CMK (cell line): Measurements from ENCODE around the gene METAP1D.

Source experiments
- DNase-seq: peaks from one replicate; pipeline ENCODE4 v3.0.0-alpha.2; 2010; ENCODE audit warnings: low read depth

Gene METAP1D

GRCh38 chr2:172080641-172081220 lies 81.0 kb downstream of the METAP1D start:
- no peak for DNase-seq

- DNase-seq = no peak
Observed at GRCh38 chr2:172081221-172082022, 81.7 kb downstream of the METAP1D start.

GRCh38 chr2:172082105-172082943 lies 82.6 kb downstream of the METAP1D start:
- DNase-seq = no peak

GRCh38 chr2:172082944-172083627 lies 83.3 kb downstream of the METAP1D start:
- no peak for DNase-seq

GRCh38 chr2:172083628-172084394 lies 84.1 kb downstream of the METAP1D start:
- DNase-seq = no peak

GRCh38 chr2:172084395-172084644 lies 84.6 kb downstream of the METAP1D start:
- DNase-seq = no peak

- DNase-seq = peak; percentile 65
Observed at GRCh38 chr2:172084645-172085459, 85.1 kb downstream of the METAP1D start.

GRCh38 chr2:172085460-172086159 lies 85.9 kb downstream of the METAP1D start, which contains the start of gene DLX1:
DLX1 (plus strand) TSS chr2:172085507; CDS start chr2:172085678, 171 bp downstream.
- DNase-seq = no peak

- DNase-seq = no peak
Observed at GRCh38 chr2:172086241-172087206, 86.8 kb downstream of the METAP1D start.

- DNase-seq = no peak
Observed at GRCh38 chr2:172087207-172087779, 87.5 kb downstream of the METAP1D start.

- DNase-seq = no peak
Observed at GRCh38 chr2:172087780-172088244, 88.1 kb downstream of the METAP1D start.

GRCh38 chr2:172088245-172089004 lies 88.7 kb downstream of the METAP1D start:
- DNase-seq = no peak

- DNase-seq = no peak
Observed at GRCh38 chr2:172089005-172089504, 89.3 kb downstream of the METAP1D start.

- no peak for DNase-seq
Observed at GRCh38 chr2:172089633-172090032, 89.9 kb downstream of the METAP1D start.

GRCh38 chr2:172090044-172090961 lies 90.5 kb downstream of the METAP1D start:
- no peak for DNase-seq

- no peak for DNase-seq
Observed at GRCh38 chr2:172091000-172091641, 91.4 kb downstream of the METAP1D start.
